ENCODE results near the gene RNF145.

Gene RNF145

DNA sequence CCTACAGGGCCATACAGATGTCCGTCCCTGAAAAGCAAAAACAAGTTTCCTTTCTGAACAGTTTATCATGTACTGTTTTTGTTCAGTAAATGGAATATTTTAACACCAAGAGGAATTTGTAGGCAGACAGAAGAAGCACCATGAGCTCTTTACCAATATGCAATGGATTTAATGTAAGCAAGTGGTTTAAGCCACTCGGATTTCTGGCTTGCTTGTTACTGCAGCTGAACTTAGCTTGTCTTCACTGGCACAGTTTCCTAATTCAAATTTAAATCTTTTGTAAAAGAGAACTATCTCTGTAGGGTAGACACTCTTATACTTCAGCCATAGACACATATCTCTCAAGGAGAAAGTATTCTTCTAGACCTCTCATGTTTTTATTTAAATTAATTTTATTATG lies 96.9 kb downstream of the RNF145 start:
- no peak for DNase-seq (ENCODE audit: low spot score)

All from Ammon's horn (tissue), 1 donor.